MCF 10A (cell line): ENCODE data around the gene SARM1. TPM values are rescaled to one million over a fixed set of nuclear protein-coding genes. Genes with fewer than 3 reads are reported as not detected.
"Not testable (repeated sequence)": the region's sequence is repeated elsewhere in the genome, so short reads cannot be mapped to it uniquely, and the experiment has no call there.

ENCODE experiments used
- BruUV-seq: library from RNA; stranded (reverse); fragments of 400-500 nt; replicated peaks from 2 replicates; lab custom pipeline; 2021; lab: Mats Ljungman, UMichigan
- CTCF ChIA-PET: fragments of 300-600 bp; sonication (Branson Sonifier 250); formaldehyde crosslinking; extraction: SDS; loops from one replicate; lab custom pipeline; 2021; ENCODE audit warnings: antibody characterized with exemption, inconsistent platforms; lab: Yijun Ruan, JAX
- POLR2A ChIA-PET: fragments of 300-600, 350-650 bp; sonication (Branson Sonifier 250); formaldehyde crosslinking; extraction: SDS; loops from one replicate; lab custom pipeline; 2020; ENCODE audit warnings: antibody characterized with exemption, inconsistent platforms; lab: Yijun Ruan, JAX
- DNase-seq: peaks from one replicate; pipeline ENCODE4 v3.0.0-alpha.2; 2018; ENCODE audit not compliant: unreplicated experiment
- H3K27ac Mint-ChIP-seq: one replicate; pipeline ENCODE4 v1.8.0; 2022; ENCODE audit warnings: mild to moderate bottlenecking, low read depth, mixed read lengths; ENCODE audit not compliant: unreplicated experiment
- H3K27me3 Mint-ChIP-seq: one replicate; pipeline ENCODE4 v1.8.0; 2022; ENCODE audit warnings: mixed read lengths; ENCODE audit not compliant: insufficient read depth, unreplicated experiment
- H3K36me3 Mint-ChIP-seq: one replicate; pipeline ENCODE4 v1.8.0; 2022; ENCODE audit warnings: mild to moderate bottlenecking, moderate library complexity, mixed read lengths; ENCODE audit not compliant: insufficient read depth, unreplicated experiment
- H3K4me1 Mint-ChIP-seq: one replicate; pipeline ENCODE4 v1.8.0; 2022; ENCODE audit warnings: mixed read lengths; ENCODE audit not compliant: insufficient read depth, unreplicated experiment
- H3K4me3 Mint-ChIP-seq: one replicate; pipeline ENCODE4 v1.8.0; 2022; ENCODE audit warnings: mild to moderate bottlenecking, moderate library complexity, mixed read lengths; ENCODE audit not compliant: unreplicated experiment
- H3K9me3 Mint-ChIP-seq: one replicate; pipeline ENCODE4 v1.8.0; 2022; ENCODE audit warnings: mixed read lengths; ENCODE audit not compliant: unreplicated experiment
- CTCF ChIP-seq: fragments of 200-600 bp; IDR thresholded peaks from one replicate; pipeline ENCODE4 v1.8.0; 2022; ENCODE audit warnings: antibody characterized with exemption, mild to moderate bottlenecking; ENCODE audit not compliant: unreplicated experiment
- intact Hi-C: fragments of 100-400 bp; cut with micrococcal nuclease; formaldehyde crosslinking; loops from 2 replicates; pipeline ENCODE4 v1.14.1; 2022
- total RNA-seq: library from RNA; stranded (reverse); gene quantifications from 2 replicates; pipeline ENCODE4 v1.2.3, GENCODE V29; 2022

SARM1 gene
- total RNA-seq, 1 experiment from 2014 or later = 0.63 TPM

- BruUV-seq = TSS peak; percentile 51
- no peaks in the 10 kb centered on the region for H3K27me3 Mint-ChIP-seq
- ChIA-PET CTCF (interaction anchor here (0.8 to 1.8 kb wide), 11 partner anchors 10 to 681 kb away, joined by 3 to 6 read pairs (median 4); no protein-coding TSS in a partner anchor), POLR2A (interaction anchor here (0.7 to 4.2 kb wide), 35 partner anchors 10 to 1041 kb away, joined by 3 to 107 read pairs (median 5); partner anchors contain the start of genes ALDOC, PIGS, POLDIP2 and RPL23A)
- peaks cover 41% of the 10 kb centered on the region for H3K4me1 Mint-ChIP-seq
- intact Hi-C loops = loop anchor here (5.0 to 10.0 kb wide), 4 partner anchors 81 to 209 kb away; no protein-coding TSS in a partner anchor
- peak overlapping the region; percentile 96 for H3K4me3 Mint-ChIP-seq
- peaks cover 29% of the 10 kb centered on the region for H3K36me3 Mint-ChIP-seq
- no peaks in the 10 kb centered on the region for H3K9me3 Mint-ChIP-seq
- TF ChIP-seq CTCF = no peak
- H3K27ac Mint-ChIP-seq = peak overlapping the region; percentile 97
- peak; percentile 86 for DNase-seq
These were observed 35.3 kb upstream of the SARM1 start for GRCh38 chr17:28335959-28336871.

- H3K36me3 Mint-ChIP-seq = peaks cover 39% of the 10 kb centered on the region
- ChIA-PET CTCF (interaction anchor here (0.6 to 2.6 kb wide), 9 partner anchors 8 to 154 kb away, joined by 3 to 13 read pairs (median 4); no protein-coding TSS in a partner anchor), POLR2A (interaction anchor here (0.7 to 2.1 kb wide), 4 partner anchors 8 to 45 kb away, joined by 3 to 13 read pairs (median 9); partner anchors contain the start of gene POLDIP2)
- peaks cover 36% of the 10 kb centered on the region for H3K4me1 Mint-ChIP-seq
- peak; percentile 65 for DNase-seq
- peak overlapping the region; percentile 96 for H3K4me3 Mint-ChIP-seq
- intact Hi-C loops = loop anchor here (5.0 to 10.0 kb wide), 4 partner anchors 79 to 207 kb away; no protein-coding TSS in a partner anchor
- no peaks in the 10 kb centered on the region for H3K27me3 Mint-ChIP-seq
- no TSS peak for BruUV-seq
- H3K27ac Mint-ChIP-seq = peak overlapping the region; percentile 97
- no peak for TF ChIP-seq CTCF
- no peaks in the 10 kb centered on the region for H3K9me3 Mint-ChIP-seq
These were observed 33.3 kb upstream of the SARM1 start for GRCh38 chr17:28338056-28338768.

- H3K9me3 Mint-ChIP-seq, BruUV-seq, H3K27me3 Mint-ChIP-seq, DNase-seq: not testable (repeated sequence)
- Mint-ChIP-seq H3K27ac (peak overlapping the region; percentile 97), H3K4me3 (peak overlapping the region; percentile 96), H3K36me3 (peaks cover 44% of the 10 kb centered on the region), H3K4me1 (peaks cover 35% of the 10 kb centered on the region)
- intact Hi-C loops = loop anchor here (5.0 to 10.0 kb wide), 4 partner anchors 79 to 206 kb away; no protein-coding TSS in a partner anchor
- CTCF ChIA-PET = interaction anchor here (0.6 to 2.6 kb wide), 7 partner anchors 7 to 154 kb away, joined by 3 to 13 read pairs (median 4); no protein-coding TSS in a partner anchor
- POLR2A ChIA-PET = interaction anchor here (1.8 to 2.1 kb wide), 2 partner anchors 9 to 19 kb away, joined by 7 to 11 read pairs; partner anchors contain the start of gene POLDIP2
These were observed 32.7 kb upstream of the SARM1 start for GRCh38 chr17:28338769-28339212.

- POLR2A ChIA-PET = interaction anchor here (0.9 kb wide), 1 partner anchor 9 kb away, joined by 3 read pairs; no protein-coding TSS in a partner anchor
These were observed 32.1 kb upstream of the SARM1 start for GRCh38 chr17:28339431-28339830.

More at GRCh38 chr17:28339431-28339830, 32.1 kb upstream of the SARM1 start:
- no peaks in the 10 kb centered on the region for H3K27me3 Mint-ChIP-seq
- no peaks in the 10 kb centered on the region for H3K9me3 Mint-ChIP-seq
- DNase-seq = no peak
- intact Hi-C loops = loop anchor here (5.0 to 10.0 kb wide), 4 partner anchors 78 to 205 kb away; no protein-coding TSS in a partner anchor
- peaks cover 51% of the 10 kb centered on the region for H3K36me3 Mint-ChIP-seq
- no peak for TF ChIP-seq CTCF
- no peak overlapping the region for H3K27ac Mint-ChIP-seq
- BruUV-seq = no TSS peak
- peaks cover 28% of the 10 kb centered on the region for H3K4me1 Mint-ChIP-seq
- CTCF ChIA-PET = interaction anchor here (2.6 kb wide), 1 partner anchor 107 kb away, joined by 13 read pairs; no protein-coding TSS in a partner anchor
- H3K4me3 Mint-ChIP-seq = no peak overlapping the region
